Measurements from ENCODE around the gene ROBO1.

- TF ChIP-seq CTCF (IDR thresholded peaks at IDR 0.05) (no peak), POLR2AphosphoS5 (IDR thresholded peaks at IDR 0.05; ENCODE audit: insufficient read depth in 1 of 2, low read depth in 1 of 2) (no peak), POLR2A (IDR thresholded peaks at IDR 0.05) (no peak)
Observed at GRCh38 chr3:79038057-79038456, 729.7 kb downstream of the ROBO1 start.

Measured in vagina (tissue), 2 donors.